ENCODE measurements around the gene CDH4.

CDH4 gene

DNA sequence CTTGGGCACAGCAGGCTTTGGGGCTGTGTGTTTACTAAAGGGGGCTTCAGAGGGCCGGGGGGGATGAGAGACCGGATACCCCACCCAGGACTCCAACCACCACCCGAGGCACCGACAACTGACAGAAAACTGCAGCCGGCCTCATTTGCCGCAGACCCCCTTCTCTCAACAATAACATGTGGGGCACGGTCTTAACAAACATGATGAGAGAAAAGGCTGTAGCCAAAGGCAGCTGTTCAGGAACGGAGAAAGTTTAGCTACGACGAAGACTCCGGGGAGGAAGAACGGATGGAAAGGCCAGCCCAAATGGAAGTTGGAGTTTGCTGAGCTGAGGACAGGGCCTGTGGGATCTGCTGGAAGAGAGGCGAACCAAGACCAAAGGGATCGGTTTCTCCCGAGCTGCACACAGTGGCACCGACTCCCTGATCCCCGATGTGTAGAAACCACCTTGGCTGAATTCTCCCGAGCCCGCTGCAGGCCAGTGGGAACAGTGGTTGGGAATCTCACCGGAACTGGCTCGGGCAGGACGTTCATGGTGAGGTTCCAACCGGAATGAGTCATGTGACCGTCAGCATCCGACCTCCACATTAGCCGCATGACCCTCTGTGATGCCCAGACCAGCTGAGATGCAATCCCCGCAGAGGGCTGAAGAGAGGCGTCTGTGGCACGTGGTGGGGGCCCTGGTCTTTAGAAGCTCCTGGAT is 454.3 kb downstream of the CDH4 start:
- no peak for DNase-seq

DNA sequence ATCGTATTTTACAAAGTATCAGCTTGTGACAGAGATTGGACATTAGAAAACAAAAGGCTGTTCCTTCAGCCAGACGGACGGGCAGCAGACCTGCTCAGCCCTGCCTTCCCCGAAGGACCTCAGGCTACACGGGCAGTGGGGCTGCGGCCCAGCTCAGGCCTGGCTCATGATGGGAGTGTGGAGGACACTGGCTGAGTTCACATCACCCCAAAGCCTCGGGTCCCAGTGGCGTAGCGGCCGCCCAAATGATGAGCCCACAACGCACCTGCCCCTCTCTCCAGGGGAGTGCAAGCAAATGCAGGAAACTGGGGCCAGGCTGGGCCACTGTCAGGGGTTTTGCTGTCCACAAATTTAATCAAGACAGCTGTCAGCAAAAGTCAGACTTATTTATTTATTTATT is 456.8 kb downstream of the CDH4 start:
- DNase-seq: no peak

DNA sequence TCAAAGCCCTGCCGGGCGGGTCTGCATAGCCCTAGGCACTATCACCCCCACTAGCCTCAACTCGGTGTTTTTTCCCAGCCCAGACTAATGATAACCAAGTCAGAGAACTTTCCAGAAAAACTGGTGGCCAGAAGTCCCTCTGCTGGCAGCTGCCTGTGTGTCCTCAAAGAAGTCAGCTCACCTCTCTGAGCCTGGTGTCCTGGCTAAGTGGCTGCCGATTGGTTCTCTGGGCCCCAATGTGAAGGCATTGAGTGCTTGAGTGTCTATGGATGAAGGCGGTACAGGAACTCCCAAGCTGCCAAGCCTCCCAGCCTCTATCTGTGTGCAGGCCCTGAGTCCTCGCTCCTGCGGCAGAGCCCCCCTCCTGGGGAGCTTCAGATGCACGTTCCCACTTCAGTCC is 458.0 kb downstream of the CDH4 start:
- no peak for DNase-seq

DNA sequence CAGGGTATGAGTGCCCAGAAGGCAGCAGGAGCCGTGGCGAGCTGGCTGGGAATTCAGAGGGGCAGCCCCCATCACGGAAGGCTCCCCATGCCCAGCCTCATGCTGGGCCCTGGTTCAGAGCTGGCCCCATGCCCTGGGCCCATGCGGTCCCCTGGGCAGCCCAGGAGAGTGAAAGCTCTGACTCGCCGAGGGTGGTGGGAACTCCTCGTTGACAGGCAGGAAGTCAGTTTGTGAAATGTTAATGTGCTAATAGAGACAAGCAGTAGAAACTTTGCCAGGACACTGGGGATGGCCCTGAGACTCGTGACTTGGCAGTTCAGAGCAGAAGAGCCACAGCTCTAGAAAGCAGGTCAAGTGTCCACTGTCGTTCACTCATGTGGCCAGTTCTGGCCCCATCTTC is 460.6 kb downstream of the CDH4 start:
- DNase-seq: no peak

DNA sequence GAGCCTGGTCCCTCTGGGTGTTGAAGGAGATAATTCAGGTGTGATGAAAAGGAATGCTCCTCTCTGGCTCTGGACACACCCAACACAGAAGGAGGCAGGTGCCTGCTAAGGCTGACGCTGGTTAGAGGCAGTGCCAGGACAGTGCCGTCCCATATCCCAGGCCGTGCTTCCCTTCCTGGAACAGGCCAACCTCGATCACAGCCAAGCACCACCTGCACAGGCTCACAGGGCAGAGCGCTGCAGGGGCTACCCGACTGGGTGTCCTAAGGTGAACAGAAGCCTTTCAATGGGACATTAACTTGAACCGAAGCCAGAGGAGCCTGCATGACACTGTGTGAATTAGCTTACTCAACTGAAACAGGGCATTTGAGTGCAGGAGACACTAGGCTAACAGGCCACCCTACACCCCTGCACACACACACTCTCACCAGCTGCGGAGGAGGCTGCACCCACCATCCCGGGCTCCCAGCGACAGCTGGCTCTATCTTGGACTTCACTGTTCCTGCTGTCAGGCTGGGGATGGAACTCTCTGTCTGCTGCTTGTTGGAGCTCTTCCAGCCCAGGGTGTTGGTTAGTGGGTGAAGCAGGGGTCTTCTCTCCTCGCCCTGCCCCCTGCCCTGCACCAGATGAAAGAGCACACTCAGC is 466.4 kb downstream of the CDH4 start:
- no peak for DNase-seq

DNA sequence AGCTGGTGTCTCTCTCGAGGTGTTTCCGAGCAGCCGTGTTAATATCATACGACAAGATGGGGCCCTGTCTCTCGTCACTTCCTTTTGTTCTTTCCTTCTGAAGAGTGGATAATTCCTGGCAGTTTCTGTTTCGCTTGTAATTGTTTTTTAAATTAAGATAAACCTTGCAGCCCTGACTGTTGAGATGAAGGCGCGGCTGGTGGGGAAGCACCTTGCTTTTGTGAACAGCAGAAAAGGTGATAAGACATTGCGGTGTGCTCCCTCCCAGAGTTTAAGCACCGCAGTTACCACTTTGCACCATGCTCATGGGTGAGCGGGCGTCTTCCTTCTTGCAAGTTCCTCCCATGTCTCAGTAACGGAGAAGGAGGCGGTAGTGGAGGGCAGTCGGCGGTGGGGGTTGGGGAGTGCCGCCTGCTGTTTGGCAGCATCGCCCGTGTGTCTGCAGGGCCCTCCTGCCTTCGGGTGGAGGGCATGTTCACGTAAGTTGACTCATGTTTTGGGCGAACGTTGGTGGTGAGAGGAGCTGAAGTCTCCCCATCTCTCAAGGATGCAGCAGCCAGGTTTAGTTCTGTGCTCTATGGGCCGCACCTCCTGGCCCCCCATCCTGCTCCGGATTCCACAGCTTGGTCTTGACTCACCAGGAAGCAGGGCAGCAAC is 467.8 kb downstream of the CDH4 start:
- no peak for DNase-seq

DNA sequence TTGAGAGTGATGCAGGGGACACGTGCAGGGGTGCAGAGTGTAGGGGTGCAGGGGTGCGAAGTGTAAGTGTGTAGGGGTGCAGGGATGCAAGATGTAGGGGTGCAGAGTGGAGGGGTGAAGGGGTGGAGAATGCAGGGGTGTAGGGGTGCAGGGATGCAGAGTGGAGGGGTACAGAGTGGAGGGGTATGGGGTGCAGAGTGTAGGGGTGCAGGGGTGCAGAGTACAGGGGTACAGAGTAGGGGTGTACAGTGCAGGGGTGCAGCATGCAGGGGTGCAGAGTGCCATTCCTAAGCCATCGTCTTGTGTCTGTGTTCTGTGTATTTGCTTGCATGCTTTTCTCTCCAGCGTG is 468.3 kb downstream of the CDH4 start:
- no peak for DNase-seq

DNA sequence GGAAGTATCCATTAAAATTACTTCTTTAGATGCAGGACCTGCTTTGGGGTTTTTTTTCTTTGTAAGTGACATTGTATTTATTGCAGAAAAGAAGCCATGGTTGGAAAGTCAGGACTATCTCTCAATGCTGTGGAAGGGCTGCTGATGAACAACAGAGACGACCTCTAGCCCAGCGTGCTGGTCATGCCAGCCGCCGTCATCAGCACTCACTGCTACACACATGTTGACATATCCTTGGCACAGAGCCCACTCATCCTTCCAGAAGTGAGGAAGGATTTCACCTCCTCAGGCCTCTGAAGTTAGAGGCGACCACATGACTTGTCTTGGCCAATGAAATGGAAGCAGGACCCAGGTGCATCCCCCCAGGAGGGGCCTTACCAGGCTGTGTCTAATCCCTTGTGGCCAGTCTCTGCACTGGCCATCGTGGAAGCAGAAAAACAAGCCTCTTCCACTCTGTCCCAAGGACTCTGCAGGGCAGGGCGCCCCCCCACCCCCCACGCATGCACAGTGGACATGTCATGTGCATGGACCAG is 470.2 kb downstream of the CDH4 start:
- no peak for DNase-seq

DNA sequence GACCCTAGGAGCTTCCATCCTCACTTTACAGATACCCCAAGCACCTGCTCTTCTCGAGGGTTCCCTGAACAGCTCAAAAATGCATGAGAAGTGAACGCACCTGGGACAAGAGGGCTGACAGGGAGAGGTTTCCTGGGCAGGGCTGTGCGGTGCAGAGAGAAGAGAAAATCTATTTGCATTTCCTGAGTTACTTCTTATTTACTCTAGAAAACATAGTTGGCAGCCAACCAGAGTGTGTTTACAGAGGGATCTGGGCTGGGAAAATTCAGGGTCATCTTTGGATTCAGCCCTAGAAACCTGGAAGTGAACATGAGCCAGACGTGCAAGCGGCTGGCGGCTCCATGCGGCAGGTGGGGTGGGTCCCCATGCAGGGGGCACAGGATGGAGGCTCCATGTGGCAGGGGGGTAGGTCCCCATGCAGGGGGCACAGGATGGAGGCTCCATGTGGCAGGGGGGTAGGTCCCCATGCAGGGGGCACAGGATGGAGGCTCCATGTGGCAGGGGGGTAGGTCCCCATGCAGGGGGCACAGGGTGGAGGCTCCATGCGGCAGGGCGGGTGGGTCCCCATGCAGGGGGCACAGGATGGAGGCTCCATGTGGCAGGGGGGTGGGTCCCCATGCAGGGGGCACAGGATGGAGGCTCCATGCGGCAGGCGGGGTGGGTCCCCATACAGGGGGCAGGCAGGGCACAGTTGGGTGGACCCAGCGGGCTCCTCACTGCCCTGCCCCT is 471.6 kb downstream of the CDH4 start:
- no peak for DNase-seq

DNA sequence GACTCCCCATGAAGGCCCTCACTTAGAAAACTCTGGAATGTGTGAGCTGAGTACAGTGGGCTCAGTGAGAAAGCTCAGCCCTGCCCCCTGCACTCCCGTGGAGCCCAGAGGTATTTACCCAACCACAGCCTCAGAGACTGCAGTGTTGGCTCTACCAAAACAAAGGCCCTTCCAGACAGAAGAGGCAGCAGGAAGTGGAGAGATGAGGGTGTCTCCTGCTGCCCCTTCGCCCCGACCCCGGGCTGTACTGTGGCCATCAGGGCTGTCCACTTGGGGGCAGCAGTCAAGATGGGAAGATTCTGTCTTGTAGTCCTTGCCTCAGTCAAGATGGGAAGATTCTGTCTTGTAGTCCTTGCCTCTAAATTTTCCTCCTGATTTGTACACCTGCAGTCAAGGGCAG is 472.3 kb downstream of the CDH4 start:
- no peak for DNase-seq

DNA sequence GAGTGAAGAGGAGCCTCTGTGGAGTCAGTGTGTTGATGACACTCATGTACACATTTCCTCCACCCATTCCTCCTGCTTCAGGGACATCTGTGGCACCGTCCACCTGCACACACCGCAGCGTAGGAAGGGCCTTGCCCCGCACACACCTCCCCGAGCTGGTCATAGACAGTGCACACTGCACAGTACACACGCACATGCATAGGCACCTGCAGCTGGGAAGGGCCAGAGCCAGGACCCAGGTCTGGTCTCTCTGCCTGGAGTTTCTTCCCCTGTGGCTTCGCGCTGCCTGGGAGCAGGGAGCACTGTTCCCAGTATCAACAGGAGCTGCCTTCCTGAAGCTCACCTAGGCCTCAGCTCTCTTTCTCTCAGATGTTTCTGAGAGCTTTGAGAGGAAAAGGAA is 473.1 kb downstream of the CDH4 start:
- no peak for DNase-seq

DNA sequence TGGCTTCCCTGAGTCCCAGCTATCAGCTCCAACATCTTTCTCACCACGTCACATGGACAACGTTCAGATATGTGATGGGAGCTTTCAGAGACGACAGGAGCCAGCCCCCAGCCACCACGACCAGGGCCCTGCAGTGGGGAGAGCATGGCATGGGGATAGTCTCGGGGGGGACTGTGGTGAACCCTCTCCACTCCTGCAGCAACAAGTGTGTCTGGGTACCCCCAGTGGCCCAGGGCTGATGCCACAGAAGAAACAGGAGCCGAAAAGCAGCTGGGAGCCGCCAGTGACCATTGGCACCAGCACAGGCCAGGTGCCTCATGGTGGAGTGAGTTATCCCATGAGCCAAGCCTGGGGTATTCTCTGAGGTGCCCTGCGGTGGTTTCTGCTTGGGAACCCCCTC is 473.9 kb downstream of the CDH4 start:
- no peak for DNase-seq

DNA sequence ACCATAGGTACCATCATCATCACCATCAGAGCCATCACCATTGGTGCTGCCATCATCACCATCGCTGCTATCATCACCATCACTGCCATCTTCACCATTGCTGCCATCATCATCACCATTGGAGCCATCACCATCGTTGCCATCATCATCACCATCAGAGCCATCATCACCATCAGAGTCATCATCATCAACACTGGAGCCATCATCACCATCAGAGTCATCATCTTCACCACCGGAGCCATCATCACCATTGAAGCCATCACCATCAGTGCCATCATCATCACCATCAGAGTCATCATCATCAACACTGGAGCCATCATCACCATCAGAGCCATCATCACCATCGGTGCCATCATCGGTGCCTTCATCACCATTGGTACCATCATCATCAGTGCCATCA is 474.9 kb downstream of the CDH4 start:
- no peak for DNase-seq

DNA sequence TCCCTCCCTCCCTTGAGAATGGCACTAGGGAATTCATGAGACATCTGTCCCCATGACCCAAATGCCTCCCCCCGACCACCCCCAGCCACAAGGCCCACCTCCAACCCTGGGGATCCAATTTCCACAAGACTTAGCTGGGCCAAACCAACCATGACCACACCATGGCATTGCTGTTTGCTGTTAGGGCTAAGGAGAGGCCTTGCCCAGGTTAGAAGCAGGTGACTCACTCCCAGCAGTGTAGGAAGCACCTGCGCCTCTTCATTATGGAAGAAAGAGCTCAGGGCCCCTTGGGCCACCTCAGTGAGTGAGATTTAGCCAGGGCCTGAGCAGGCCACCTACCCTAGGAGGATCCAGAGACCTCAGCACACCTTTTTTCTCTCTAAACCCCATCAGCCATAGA is 475.7 kb downstream of the CDH4 start:
- no peak for DNase-seq

DNA sequence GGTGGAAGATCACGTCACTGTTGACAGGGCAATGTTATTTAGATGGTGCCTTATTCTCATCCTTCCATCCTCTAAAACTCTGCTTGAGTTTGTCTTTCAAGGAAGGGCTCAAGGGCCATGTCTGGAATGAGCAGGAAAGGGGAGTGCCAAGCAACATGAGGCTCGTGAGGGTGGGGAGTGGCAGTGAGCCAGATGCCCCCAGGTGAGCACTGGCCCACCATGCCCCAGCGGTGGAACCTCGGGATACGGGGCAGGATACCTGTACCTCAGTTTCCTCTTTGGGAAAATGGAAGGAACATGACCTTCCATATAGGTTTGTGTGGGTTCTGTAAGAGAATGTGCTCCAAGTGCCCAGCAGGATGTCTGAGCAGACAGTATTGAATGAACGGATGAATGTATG is 476.3 kb downstream of the CDH4 start:
- no peak for DNase-seq

DNA sequence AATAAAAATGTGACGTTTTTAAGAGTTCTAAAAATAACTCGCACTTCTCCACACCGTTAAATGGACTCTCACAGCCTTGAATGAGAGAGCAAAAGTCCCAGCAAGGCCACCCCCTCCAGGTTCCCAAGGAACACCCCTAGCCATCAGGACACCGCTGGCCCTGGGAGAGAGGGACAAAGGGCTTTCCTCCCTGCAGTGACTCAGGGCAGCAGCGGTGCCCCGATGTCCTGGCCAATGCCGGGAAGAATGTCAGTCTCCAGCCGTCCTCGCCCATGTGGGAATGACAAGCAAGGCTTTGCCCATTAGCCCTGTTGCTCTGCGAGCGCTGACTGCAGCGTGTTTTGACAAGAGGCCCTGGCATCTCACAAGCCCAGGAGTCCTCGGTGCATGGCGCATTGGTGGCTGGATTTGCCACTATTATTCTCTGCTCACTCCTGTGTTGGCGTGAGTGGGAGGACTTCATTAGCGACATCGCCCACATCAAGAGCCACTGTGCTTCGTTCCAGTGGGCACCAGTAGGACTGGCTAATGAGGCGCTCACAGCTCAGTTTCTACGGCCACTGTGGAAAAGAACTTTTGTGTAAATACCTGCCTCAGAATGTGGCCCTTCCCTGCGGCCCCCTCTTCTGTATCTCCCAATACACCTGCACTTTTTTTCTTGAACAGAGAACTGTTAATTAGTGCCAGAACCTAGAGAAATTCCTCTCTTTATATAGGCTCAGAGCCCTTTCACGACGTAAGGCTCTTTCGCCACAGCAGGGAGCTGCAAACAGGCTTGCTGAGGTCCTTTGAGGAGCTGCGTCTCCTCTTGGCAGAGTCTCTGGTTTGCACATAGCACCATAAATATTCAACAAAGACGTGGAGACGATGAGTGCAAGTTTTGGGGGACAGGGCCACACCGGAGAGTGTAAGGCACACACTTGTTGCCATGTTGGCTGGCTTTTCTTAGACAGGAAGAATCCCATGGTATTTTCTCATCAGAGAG is 477.0 kb downstream of the CDH4 start:
- no peak for DNase-seq

DNA sequence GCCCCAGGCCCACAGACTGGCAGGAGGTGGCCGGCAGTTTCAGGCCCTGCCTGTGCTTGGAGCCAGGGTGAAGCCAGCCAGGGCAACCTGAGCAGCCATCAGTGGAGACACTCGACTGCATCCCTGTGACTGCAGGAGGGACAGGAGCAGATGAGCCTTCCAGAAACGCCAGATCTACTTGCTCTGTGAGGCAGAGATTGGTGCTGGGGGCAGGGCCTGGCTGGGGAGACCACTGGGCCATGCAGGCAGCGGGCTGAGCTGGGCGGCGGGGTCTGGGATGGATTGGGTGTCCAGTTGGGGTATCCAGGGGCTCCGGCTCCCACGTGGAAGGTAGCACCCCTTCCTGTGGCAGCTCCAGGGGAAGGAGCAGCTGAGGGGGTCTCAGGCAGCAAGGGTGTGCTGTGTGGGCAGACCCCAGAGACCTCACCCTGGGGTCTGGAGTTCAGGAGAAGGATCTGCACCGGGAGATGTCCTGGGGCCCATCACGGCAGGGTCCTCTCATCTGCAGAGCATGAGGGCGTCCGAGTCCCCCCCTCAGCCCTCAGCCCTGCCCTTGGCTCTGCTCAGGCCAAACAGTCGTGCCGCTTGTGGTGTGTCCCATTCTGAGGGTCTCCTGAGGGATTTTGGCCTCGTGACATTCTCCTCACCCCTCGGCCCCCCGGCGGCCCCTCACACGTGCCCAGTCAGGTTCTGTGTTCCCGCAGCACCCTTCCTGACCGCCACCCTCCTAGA is 478.7 kb downstream of the CDH4 start:
- no peak for DNase-seq

DNA sequence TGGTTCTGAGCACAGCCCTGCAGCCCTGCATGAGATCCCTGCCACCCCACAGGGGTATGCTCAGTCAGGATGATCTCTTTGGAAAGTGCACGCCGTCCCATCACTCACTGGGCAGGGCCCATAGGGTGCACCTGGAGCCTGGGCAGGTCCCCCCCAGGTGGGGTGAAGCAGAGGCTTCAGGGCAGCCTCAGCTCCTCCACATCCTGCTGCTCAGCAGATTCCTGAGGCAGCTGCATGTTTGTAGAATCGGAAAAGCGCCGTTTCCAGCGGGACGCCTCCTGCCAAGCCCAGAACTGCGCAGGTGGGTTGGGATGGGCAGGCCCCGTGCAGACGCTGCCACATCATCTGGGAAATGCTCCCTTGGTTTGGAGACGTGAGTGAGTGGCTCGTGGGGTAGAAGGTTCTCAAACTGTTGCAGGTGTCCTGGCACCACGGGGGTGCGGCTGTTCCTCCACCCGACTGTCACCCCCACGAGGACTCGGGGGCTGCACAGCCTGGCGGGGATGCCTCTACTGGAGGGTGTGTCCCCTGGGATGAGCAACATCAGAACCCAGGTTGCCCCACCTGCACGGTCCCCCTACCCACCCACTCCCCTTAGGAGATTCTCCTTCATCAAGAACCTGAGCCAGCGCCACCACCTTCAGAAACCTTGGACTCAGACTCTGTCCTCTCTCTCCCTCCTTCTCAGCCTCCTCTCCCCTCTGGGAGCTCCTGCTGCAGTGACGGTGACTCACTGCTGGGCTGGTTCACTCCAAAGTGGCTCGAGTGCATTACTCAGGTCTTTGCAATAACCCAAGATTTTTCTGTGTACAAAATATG is 479.5 kb downstream of the CDH4 start:
- no peak for DNase-seq

DNA sequence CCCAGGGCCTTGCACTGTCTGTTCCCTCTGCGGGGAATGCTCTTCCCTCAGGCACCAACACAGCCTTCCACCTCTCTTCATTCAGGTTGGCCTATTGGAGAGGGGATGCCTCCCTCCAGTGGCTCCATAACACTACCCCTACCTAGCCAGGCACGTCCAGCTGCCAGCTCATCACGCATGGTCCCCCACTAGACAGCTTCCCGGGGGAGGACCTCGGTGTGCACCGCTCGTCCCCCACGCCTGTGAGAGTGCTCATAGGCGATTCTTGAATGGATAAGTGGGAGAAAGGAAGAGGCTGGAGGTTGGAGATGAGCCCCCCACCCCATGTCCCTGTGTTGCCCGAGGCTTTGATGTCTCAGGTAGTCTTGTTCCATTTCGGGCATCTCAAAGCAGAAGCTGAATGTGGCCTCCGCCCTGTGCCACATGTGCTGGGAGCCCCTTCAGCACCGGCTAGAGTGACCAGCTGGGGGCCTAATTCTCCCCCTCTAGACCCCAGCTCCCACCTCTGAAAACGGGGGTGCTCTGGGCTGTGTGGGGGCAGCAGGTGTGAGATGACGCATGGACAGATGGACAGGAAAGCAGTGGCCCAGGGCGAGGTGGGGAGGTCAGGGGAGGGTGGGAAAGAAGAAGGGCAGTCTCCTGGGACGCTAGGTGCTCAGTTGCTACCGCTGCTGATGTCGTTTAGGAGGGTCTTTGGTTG is 480.6 kb downstream of the CDH4 start:
- DNase-seq: no peak

DNA sequence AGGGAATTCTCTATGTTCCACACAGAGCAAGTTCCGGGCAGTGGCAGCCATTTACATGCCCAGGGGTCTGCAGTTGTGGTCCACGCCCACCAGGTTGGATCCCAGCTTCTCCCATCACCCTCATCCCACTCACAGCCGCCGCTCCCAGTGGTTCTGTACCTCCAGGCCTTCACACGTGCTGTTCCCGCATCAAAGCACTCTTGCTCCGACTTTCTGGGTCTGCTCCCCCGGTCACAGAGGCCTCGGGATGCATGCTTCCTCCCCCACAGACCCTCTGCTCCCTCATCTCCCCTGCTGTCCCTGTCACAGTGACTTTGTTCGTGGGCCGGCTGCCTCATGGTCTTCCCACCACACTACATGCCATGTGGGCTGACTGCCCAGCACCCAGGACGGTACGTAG is 481.2 kb downstream of the CDH4 start:
- no peak for DNase-seq
